PFSK-1 (cell line): ENCODE measurements around the gene UBL4B.

Experiments used
- FOXP2 ChIP-seq: optimal IDR thresholded peaks from 2 replicates; pipeline ENCODE3; 2011; ENCODE audit warnings: borderline replicate concordance, control low read depth, inconsistent platforms; ENCODE audit not compliant: insufficient read depth; ENCODE audit errors: extremely low read length, extremely low read depth
- POLR2AphosphoS5 ChIP-seq: IDR thresholded peaks from 2 replicates; pipeline ENCODE4 v1.6.1; 2012; ENCODE audit warnings: low read depth, mild to moderate bottlenecking, control low read depth, low read length, moderate library complexity
- SIN3A ChIP-seq: IDR thresholded peaks from 2 replicates; pipeline ENCODE4 v1.6.1; 2012; ENCODE audit warnings: mild to moderate bottlenecking, low read length, moderate library complexity, borderline replicate concordance; ENCODE audit not compliant: insufficient read depth
- TAF1 ChIP-seq: IDR thresholded peaks from 2 replicates; pipeline ENCODE4 v1.6.1; 2012; ENCODE audit warnings: low read length, control low read depth, borderline replicate concordance; ENCODE audit not compliant: insufficient read depth
- TF ChIP-seq, protein P1 (sequence below), 2 experiments: IDR thresholded peaks; 2 replicates each; pipeline versions ENCODE4 v1.6.1 to v1.8.0; 2011 to 2012; ENCODE audit warnings: low read depth in 2 of 2, low read length in 2 of 2, control low read depth in 1 of 2, inconsistent platforms in 1 of 2, mild to moderate bottlenecking in 1 of 2, moderate library complexity in 1 of 2; ENCODE audit not compliant: insufficient read depth in 1 of 2

UBL4B gene

DNA sequence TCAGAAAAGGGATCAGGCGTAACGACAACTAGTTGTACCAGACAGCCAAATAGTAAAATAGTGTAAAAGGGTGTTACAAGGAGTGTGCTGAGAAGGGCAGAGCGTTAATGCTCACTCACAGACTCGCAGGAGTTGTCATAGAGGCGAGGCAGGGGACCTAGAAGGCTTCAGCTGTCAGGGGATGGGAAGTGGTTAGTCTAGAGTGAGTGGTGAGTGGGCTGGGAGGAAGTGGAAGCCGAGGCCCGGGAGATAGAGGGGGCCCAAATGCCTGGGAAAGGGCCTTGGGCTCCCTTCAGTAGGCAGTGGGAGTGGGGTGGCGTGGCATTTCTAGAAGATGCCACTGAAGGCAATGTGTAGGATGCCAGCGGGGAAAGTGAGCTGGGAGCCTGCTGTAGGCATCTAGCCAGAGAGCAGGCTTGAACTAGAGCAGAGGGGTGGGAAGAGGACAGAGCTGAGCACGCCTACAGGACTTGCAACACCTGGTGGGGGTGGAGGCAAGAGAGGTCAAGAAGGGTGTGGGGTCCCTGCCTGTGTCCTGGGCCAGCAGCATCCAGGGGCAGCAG, 48.4 kb downstream of the UBL4B start:
- TF ChIP-seq SIN3A, result no peak
- no peak for TF ChIP-seq POLR2AphosphoS5
- TF ChIP-seq, protein P1, sequence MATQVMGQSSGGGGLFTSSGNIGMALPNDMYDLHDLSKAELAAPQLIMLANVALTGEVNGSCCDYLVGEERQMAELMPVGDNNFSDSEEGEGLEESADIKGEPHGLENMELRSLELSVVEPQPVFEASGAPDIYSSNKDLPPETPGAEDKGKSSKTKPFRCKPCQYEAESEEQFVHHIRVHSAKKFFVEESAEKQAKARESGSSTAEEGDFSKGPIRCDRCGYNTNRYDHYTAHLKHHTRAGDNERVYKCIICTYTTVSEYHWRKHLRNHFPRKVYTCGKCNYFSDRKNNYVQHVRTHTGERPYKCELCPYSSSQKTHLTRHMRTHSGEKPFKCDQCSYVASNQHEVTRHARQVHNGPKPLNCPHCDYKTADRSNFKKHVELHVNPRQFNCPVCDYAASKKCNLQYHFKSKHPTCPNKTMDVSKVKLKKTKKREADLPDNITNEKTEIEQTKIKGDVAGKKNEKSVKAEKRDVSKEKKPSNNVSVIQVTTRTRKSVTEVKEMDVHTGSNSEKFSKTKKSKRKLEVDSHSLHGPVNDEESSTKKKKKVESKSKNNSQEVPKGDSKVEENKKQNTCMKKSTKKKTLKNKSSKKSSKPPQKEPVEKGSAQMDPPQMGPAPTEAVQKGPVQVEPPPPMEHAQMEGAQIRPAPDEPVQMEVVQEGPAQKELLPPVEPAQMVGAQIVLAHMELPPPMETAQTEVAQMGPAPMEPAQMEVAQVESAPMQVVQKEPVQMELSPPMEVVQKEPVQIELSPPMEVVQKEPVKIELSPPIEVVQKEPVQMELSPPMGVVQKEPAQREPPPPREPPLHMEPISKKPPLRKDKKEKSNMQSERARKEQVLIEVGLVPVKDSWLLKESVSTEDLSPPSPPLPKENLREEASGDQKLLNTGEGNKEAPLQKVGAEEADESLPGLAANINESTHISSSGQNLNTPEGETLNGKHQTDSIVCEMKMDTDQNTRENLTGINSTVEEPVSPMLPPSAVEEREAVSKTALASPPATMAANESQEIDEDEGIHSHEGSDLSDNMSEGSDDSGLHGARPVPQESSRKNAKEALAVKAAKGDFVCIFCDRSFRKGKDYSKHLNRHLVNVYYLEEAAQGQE (IDR thresholded peaks at IDR 0.05; ENCODE audit: insufficient read depth in 1 of 2, low read depth in 2 of 2, low read length in 2 of 2), result no peak
- no peak for TF ChIP-seq TAF1
- no peak for TF ChIP-seq FOXP2

- TF ChIP-seq TAF1 (no peak), POLR2AphosphoS5 (no peak), SIN3A (no peak), FOXP2 (no peak)
- TF ChIP-seq, protein P1 (IDR thresholded peaks at IDR 0.05; ENCODE audit: insufficient read depth in 1 of 2, low read depth in 2 of 2, low read length in 2 of 2), result no peak
Observed at GRCh38 chr1:110161165-110161564, 48.9 kb downstream of the UBL4B start.

- TF ChIP-seq SIN3A, result no peak
- TF ChIP-seq POLR2AphosphoS5, result no peak
- no peak for TF ChIP-seq FOXP2
- TF ChIP-seq, protein P1 (IDR thresholded peaks at IDR 0.05; ENCODE audit: insufficient read depth in 1 of 2, low read depth in 2 of 2, low read length in 2 of 2), result no peak
- no peak for TF ChIP-seq TAF1
Observed at GRCh38 chr1:110161849-110162248, 49.6 kb downstream of the UBL4B start.
